Stromal cell of bone marrow (primary cell): ENCODE data around the gene S1PR4.
"Not testable (repeated sequence)": the region's sequence is repeated elsewhere in the genome, so short reads cannot be mapped to it uniquely, and the experiment has no call there.

Source experiments
- DNase-seq: peaks from one replicate; pipeline ENCODE4 v3.0.0-alpha.2; 2012; ENCODE audit warnings: low read depth

Gene S1PR4

GRCh38 chr19:3196064-3196932, 17.7 kb downstream of the S1PR4 start:
- no peak for DNase-seq

DNA sequence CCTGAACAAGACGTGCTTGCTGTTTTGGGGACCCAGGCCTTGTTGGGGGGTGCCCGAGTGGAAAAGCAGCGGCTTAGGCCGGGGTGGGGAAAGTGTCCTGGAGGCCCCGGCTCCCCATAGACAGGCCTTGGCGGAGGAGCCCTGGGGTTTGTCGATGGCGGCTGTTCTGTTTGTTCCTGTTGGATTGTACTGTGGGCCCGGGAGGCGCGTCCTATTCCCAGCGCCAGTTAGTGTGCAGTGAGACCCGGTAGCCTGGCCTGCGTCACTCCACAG, 18.3 kb downstream of the S1PR4 start:
- DNase-seq, result no peak

DNA sequence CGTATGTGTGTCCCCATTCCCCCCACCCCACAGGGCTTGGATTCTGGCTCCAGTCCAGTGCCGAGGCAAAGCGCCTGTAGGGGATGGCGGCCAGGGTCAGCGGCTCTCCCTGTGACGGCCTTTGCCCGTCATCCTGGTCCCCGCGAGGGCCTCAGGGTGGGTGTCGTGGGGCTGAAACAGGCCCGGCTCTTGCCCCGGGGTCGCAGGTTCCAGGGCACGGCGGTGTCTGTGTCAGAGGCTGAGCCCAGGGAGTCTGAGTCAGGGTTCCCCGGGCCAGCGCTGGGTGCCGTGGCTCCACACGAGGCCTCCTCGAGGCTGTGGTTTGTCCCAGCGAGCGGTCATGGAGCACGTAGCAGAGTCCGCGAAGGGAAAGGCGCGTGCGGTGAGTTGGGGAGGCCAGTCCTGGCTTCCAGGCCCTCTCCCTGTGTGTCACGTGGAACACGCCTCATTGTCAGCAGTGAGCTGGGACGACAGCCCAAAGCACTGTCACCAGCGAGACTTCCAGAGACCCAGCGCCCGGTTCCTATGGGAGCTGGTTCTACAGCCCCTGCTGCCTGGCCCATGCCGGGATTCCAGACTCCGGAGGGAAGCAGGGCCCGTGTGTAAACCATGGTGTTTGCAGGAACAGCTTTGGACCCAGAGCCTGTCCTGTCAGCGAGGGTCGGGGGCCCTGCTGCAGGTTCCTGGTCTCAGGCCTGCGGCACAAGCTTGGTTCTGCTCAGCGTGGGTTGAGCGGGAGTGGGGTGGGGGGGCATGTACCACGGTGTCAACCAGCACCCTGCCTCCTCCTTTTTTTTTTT, 20.5 kb downstream of the S1PR4 start:
- DNase-seq, result no peak

DNA sequence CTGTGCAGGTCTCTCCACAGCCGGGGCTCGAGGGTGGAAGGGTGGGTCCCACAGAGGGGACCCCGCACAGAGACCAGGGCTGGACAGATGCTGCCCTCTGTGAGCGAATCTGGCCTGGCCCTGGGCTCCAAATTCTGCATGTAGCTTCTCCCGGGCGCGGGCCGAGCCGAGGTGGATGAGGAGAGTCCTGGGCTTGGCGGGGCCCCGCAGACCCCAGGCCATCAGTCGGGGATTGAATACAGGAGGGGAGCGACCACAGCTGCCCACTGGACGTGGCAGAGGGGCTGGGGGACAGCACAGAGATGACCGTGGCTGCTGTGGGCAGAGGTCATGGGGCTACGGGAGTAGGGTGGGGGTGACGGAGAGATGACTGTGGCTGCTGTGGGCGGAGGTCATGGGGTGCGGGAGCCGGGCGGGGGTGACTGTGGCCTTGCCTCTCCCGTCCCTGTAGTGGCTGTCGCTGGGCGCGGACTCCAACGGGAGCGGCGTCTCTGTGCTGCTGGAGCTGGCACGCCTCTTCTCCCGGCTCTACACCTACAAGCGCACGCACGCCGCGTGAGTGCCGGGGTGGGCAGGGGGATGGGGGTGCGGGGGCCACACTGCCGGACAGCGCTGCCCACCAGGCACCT, 22.6 kb downstream of the S1PR4 start:
- DNase-seq, result no peak

DNA sequence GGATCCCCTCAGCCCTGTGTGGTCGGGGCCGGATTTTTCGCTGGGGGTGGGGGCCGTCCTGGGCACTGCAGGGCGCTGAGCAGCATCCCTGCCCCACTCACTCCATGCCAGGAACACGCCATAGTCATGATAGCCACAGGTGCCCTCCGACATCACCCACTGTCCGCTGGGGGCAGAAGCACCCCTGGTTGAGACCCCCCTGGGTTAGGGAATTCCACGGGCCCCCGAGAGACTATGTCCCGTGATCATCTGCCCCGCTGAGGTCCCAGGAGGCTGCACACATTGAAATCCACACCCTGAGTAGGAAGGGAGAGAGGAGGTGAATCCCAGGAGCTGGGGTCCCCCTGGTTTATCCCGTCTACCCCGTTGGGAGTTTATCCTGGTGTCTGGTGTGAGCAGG, 23.3 kb downstream of the S1PR4 start:
- no peak for DNase-seq

DNA sequence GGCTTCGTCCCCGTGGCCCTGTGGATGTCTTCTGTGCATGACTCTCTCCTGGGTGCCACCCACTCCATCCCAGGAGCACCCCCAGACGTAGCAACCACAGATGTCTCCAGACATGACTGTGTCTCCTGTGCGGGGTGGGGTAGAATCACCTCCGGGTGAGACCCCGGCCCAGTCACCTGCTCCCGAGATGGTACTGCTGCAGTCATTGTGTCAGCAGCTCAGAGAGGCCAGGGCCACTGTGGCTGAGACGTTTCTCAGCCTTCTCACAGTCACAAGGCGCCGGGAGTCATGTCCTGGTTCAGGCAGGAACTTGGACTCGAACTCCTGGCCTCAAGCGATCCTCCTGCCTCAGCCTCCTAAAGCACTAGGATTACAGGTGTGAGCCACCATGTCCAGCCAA, 23.8 kb downstream of the S1PR4 start:
- no peak for DNase-seq

- not testable (repeated sequence) for DNase-seq
These were observed 24.3 kb downstream of the S1PR4 start for GRCh38 chr19:3202895-3203294.

DNA sequence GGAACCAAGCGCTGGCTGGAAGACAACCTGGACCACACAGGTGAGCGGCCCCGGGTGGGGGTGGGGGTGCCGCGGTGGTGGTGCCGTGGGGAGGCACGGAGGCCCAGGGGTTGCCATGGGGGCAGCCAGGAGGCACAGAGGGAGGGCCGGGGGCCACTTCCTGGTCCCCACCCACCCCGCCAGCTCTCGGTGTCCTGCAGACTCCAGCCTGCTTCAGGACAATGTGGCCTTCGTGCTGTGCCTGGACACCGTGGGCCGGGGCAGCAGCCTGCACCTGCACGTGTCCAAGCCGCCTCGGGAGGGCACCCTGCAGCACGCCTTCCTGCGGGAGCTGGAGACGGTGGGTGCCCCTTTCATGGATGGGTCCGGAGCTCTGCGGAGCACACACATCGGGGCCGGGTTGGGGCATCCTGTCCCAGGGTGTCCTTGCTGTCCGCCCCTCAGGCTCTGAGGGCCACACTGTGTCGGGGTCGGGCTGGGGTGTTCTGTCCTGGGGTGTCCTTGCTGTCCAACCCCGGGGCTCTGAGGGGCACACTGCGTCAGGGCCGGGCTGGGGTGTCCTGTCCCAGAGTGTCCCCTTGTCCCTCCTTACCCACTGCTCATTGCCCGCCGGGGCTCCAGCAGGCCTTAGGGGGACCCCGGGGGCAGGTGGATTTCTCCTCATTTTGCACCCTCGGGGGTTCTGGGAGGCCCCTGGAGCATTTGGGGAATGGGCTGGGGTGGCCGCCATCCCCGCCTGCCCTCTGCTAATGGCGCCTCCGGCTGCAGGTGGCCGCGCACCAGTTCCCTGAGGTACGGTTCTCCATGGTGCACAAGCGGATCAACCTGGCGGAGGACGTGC, 25.5 kb downstream of the S1PR4 start:
- DNase-seq, result no peak

DNA sequence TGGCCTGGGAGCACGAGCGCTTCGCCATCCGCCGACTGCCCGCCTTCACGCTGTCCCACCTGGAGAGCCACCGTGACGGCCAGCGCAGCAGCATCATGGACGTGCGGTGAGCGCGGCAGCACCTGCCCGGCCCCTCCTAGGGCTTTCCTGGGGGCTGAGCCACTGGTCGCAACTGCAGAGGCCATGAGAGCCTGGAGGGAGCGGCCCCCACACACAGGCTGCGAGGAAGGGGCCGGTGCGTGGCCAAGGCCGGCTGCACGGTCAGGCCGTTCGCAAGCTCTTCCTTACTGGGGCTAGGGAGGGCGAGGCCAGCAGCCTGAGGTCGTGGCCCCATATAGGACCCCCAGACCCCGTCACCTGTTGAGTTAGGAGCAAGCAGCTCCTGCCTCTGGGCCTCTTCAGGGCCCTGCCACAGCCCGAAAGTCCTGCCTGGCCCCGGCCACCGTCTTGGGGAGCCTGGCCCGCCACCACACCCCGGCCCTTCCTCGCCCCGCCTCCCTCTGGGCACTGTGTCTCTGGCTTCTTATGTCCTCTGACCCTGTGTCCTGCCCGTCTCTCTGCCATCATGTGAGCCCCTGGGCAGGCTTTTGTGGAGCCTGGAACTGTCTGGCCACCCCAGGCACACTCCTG, 26.2 kb downstream of the S1PR4 start:
- DNase-seq, result no peak

DNA sequence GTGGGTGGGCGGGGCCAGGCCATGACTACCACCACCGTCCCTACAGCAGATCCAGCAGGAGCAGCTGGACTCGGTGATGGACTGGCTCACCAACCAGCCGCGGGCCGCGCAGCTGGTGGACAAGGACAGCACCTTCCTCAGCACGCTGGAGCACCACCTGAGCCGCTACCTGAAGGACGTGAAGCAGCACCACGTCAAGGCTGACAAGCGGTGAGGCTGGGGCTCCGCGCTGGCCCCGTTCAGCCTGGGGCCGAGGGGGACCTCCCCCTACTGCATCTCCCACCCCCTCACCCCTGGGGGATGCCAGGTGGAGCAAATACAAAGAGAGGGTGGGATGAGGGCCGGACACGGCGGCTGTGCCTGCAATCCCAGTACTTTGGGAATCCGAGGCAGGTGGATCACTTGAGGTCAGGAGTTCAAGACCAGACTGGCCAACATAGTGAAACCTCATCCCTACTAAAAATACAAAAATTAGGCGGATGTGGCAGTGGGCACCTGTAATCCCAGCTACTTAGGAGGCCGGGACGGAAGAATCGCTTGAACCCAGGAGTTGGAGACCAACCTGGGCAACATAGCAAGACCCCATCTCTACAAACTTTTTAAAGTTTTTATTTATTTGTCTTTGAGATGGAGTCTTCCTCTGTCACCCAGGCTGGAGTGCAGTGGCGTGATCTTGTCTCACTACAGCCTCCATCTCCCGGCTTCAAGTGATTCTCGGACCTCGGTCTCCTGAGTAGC, 27.8 kb downstream of the S1PR4 start:
- DNase-seq, result no peak

- DNase-seq, result no peak
These were observed 29.1 kb downstream of the S1PR4 start for GRCh38 chr19:3207461-3208242.

GRCh38 chr19:3208317-3209207, 30.0 kb downstream of the S1PR4 start:
- no peak for DNase-seq

DNA sequence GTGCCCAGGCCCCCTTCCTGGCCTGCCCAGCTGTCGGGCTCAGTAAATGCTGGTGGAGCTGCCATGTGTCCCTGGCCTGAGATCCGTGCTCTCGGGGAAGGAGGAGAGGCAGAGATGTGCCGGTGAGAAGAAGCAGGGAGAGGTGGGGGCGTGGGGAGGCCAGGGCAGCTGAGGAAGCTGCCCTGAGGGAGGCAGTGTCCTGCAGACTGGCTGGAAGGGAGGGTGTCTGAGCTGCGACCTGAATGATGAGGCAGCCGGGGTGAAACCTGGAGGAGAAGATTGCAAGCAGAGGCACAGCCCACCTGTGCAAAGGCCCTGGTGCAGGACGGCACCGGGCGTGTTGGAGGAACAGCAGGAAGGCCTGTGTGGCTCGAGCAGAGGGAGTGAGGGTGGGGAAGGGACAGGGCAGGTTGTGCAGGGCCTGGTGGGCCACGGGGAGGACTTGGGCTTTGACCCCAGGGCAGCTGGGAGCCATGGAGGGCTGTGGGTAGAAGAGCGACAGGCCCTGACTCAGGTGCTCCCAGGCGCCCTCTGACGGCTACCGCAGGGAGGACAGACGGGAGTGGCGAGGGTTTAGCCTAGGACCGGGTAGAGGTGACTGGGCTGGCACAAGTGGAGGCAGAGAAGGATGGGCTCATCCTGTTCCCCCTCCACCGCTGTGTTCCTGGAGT, 31.9 kb downstream of the S1PR4 start:
- DNase-seq, result no peak

DNA sequence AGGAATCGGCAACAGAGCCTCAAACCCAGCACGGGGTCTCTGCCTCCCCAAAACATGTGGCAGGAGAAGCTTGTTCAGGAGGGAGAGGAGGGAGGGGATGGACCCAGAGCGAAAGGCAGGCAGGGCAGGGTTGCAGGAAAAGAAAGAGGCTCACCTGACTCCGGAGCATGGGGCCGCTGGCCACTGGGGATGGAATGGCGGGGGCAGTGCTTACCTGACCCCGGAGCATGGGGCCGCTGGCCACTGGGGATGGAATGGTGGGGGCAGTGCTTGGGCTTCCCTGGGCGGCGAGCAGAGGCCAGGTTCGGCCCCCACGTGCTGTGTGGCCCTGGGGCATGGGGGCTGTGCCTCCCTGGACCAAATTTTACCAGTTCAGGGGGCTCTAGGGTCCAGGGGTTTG, 32.6 kb downstream of the S1PR4 start:
- DNase-seq, result no peak

DNA sequence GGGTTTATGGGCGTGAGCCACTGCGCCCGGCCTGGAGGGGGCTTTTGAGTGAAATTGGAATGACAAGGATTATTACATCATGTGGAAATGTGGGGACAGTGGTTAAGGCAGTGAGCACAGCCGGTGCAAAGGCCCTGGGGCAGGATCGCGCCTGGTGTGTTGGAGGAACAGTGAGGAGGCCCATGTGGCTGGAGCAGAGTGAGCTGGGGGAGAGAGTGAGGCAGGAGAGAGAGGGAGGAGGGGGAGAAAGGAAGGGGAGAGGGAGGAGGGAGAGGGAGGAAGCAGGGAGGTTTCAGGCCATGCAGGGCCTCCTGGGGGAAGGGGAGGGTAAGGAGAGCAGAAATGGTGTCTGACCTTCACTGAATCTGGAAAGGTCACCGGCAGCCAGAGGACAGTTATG, 34.6 kb downstream of the S1PR4 start:
- DNase-seq, result no peak

DNA sequence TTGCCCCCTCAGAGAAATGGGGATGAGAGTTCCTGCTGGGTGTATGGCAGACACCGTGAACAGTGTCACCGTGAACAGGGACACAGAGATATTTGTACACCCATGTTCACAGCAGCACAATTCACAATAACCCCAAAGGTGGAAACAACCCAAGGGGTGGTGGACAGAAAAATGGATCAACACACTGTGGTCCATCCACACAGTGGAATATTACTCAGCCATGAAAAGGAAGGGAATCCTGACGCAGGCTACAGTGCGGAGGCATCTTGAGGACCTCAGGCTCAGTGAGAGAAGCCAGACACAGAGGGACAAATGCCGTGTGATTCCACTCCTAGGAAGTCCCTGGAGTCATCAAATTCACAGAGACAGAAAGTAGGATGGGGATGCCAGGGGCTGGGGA, 38.3 kb downstream of the S1PR4 start:
- DNase-seq, result no peak

DNA sequence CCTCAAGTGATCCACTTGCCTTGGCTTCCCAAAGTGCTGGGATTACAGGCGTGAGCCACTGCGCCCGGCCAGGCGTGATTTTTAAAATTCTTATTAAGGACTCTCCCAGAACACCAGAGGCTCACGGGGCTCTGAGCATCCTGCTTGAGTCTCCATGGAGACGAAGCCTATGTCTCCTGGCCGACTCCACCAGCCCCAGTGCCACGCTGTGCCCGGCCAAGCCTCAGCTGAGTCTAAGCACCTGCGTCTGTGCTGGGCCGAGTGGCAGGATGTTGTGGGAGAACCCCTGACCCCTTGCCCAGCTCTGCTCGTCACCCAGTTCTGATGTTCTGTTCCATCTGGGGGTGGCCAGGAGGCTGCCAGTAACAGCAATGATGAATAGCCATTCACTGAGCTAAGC, 42.0 kb downstream of the S1PR4 start:
- no peak for DNase-seq

DNA sequence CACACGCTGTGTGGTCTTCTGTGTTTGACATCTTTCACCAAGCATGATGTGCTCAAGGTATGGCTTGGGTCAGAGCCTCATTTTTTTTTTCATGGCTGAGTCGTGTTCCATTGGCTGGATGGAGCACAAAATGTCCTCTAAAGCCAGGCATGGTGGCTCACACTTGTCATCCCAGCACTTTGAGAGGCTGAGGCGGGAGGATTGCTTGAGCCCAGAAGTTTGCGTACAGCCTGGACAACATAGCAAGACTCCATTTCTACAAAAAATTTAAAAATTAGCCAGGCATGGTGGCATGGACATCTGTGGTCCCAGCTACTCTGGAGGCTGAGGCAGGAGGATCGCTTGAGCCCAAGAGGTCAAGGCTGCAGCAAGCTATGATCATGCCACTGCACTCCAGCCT, 43.0 kb downstream of the S1PR4 start:
- not testable (repeated sequence) for DNase-seq

- no peak for DNase-seq
These were observed 44.1 kb downstream of the S1PR4 start for GRCh38 chr19:3222709-3223108.
